Endodermal cell (in vitro differentiated cells): ENCODE data around the gene DCC. TPM values are rescaled to one million over a fixed set of nuclear protein-coding genes. Genes with fewer than 3 reads are reported as not detected.

ENCODE experiments used
- DNase-seq: peaks from one replicate; pipeline ENCODE4 v3.0.0-alpha.2; 2017
- H3K27ac ChIP-seq: 2 replicates; pipeline ENCODE4 v1.5.1; 2013; ENCODE audit warnings: mild to moderate bottlenecking, low read depth, low read length, moderate library complexity
- H3K27me3 ChIP-seq: 2 replicates; pipeline ENCODE4 v1.6.1; 2013; ENCODE audit warnings: mild to moderate bottlenecking, low read length, moderate library complexity; ENCODE audit not compliant: insufficient read depth, control insufficient read depth, poor library complexity, severe bottlenecking
- H3K36me3 ChIP-seq: 2 replicates; pipeline ENCODE4 v1.7.0; 2013; ENCODE audit warnings: mild to moderate bottlenecking, low read length, moderate library complexity; ENCODE audit not compliant: control insufficient read depth, insufficient read depth
- H3K4me1 ChIP-seq: one replicate; pipeline ENCODE4 v1.7.0; 2013; ENCODE audit warnings: low read length; ENCODE audit not compliant: control insufficient read depth, insufficient read depth
- H3K4me3 ChIP-seq: 2 replicates; pipeline ENCODE4 v1.5.1; 2013; ENCODE audit warnings: mild to moderate bottlenecking, low read length, moderate library complexity
- H3K9ac ChIP-seq: 2 replicates; pipeline ENCODE4 v1.6.1; 2013; ENCODE audit warnings: mild to moderate bottlenecking, low read length, moderate library complexity; ENCODE audit not compliant: poor library complexity, severe bottlenecking; ENCODE audit errors: extremely low read depth
- H3K9me3 ChIP-seq: 2 replicates; pipeline ENCODE4 v1.6.1; 2013; ENCODE audit warnings: mild to moderate bottlenecking, low read length, moderate library complexity; ENCODE audit not compliant: control insufficient read depth
- H3K27ac Mint-ChIP-seq: 2 replicates; pipeline ENCODE4 v1.8.0; 2020; ENCODE audit warnings: mixed read lengths
- H3K27me3 Mint-ChIP-seq: 2 replicates; pipeline ENCODE4 v1.8.0; 2021; ENCODE audit warnings: mild to moderate bottlenecking, mixed read lengths; ENCODE audit not compliant: insufficient read depth
- H3K36me3 Mint-ChIP-seq: 2 replicates; pipeline ENCODE4 v1.8.0; 2020; ENCODE audit warnings: low read depth, mixed read lengths
- H3K4me1 Mint-ChIP-seq: 2 replicates; pipeline ENCODE4 v1.8.0; 2020; ENCODE audit warnings: mixed read lengths
- H3K4me3 Mint-ChIP-seq: 2 replicates; pipeline ENCODE4 v1.8.0; 2020; ENCODE audit warnings: mild to moderate bottlenecking, moderate library complexity, mixed read lengths
- H3K9me3 Mint-ChIP-seq: 2 replicates; pipeline ENCODE4 v1.8.0; 2020; ENCODE audit warnings: mild to moderate bottlenecking, mixed read lengths
- WGBS, 2 experiments: methylation state at CpG; one replicate each; pipeline versions ENCODE4 v1.1.5 to v1.1.7; 2013; ENCODE audit warnings: missing lambda C conversion rate in 2 of 2, mixed read lengths in 1 of 2; ENCODE audit not compliant: insufficient coverage in 1 of 2, insufficient read length in 1 of 2; 5-methylcytosine and 5-hydroxymethylcytosine counted together
- total RNA-seq, 2 donors: library from RNA; stranded (reverse); fragmentation: NEBNext Ultra II Directional in 1 of 2; extraction: Animal tissue kit (Norgen Biotek cat#: 25700) in 1 of 2; gene quantifications; 2 replicates in 1 of 2; 3 replicates in 1 of 2; pipeline ENCODE4 v1.2.1, GENCODE V29; 2021
- TF ChIP-seq, protein P1 (sequence below): fragments of 200-600 bp; sonication (generic); conservative IDR thresholded peaks from 2 replicates; pipeline ENCODE4 v1.5.0; 2021; ENCODE audit warnings: antibody characterized with exemption, mild to moderate bottlenecking

DCC gene
- total RNA-seq, 2 donors from 2014 or later, result 0.77 to 0.97 TPM

DNA sequence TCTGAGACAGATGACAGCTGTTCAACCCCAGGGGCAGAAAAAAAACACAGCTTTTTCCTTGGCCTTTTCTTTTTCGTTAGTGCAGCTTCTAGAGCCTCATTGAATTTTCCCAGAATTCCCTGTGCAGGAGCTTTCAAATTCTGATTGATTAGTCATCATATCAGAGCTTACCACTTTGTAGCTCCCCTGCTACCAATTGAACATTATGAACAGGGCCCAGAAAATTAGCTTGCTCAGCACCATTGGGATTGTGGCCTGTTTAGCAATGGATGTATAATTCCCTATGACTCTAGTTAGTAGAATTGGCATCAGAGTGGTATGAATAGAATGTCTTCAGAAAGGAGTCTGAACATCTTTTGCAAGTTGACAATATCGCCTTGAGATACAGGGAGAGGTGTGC, 631.1 kb downstream of the DCC start:
- Histone ChIP-seq H3K9me3 (no peaks in the 10 kb centered on the region), H3K4me1 (no peaks in the 10 kb centered on the region), H3K27me3 (no peaks in the 10 kb centered on the region), H3K27ac (no peak overlapping the region), H3K9ac (no peak overlapping the region), H3K4me3 (no peak overlapping the region), H3K36me3 (no peaks in the 10 kb centered on the region)
- DNase-seq, result no peak
- H3K27ac Mint-ChIP-seq, result no peak overlapping the region
- H3K9me3 Mint-ChIP-seq, result no peaks in the 10 kb centered on the region
- no peak overlapping the region for H3K4me3 Mint-ChIP-seq
- WGBS, 2 experiments, result 85 to 94% methylated on average over 1 to 2 of the region's 2 CpGs
- TF ChIP-seq, protein P1, sequence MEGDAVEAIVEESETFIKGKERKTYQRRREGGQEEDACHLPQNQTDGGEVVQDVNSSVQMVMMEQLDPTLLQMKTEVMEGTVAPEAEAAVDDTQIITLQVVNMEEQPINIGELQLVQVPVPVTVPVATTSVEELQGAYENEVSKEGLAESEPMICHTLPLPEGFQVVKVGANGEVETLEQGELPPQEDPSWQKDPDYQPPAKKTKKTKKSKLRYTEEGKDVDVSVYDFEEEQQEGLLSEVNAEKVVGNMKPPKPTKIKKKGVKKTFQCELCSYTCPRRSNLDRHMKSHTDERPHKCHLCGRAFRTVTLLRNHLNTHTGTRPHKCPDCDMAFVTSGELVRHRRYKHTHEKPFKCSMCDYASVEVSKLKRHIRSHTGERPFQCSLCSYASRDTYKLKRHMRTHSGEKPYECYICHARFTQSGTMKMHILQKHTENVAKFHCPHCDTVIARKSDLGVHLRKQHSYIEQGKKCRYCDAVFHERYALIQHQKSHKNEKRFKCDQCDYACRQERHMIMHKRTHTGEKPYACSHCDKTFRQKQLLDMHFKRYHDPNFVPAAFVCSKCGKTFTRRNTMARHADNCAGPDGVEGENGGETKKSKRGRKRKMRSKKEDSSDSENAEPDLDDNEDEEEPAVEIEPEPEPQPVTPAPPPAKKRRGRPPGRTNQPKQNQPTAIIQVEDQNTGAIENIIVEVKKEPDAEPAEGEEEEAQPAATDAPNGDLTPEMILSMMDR, result no peak
- no peaks in the 10 kb centered on the region for H3K27me3 Mint-ChIP-seq
- peaks cover 17% of the 10 kb centered on the region for H3K4me1 Mint-ChIP-seq
- no peaks in the 10 kb centered on the region for H3K36me3 Mint-ChIP-seq

DNA sequence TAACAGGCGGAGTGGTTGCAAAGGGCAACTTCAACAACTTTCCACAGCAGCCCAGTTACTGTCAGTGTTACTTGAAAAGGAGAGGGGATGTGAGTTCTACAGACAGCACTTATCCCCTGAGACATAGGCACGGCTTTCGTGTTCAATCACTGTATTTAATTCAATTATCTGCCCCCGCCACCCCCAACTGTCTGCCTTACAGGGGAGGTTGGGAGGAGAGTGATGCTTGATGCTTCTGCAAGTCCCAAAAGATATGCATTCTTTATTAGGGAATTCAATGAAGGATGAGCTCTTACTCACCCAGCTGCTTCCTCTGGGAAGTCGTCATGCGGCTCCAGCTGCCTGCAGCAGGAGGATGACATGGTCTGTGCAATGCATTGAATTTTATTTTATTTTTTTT, 639.9 kb downstream of the DCC start:
- 83% methylated on average over 1 to 6 of the region's 6 CpGs for WGBS, 2 experiments
- H3K36me3 ChIP-seq, result no peaks in the 10 kb centered on the region

DNA sequence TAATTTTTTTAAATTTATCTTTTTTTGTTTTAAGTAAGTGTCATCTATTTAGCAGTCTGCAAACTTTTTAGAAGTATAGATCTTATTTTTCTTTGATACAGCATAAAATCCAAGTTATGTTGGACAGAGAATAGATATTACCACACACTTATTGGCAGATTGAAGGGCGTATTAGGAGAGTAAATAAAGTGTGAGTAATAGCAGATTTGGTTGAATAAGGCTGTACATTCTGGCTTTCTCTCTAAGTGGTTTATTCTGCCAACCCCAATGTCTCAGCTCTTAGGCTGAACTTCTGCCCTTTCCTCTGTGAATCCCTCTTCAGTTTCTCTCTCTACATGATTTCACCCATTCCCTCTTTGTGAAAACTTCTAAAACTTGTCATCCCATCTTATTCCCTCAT, 651.2 kb downstream of the DCC start:
- no peak overlapping the region for H3K9ac ChIP-seq
- no peaks in the 10 kb centered on the region for H3K4me1 ChIP-seq
- H3K9me3 Mint-ChIP-seq, result no peaks in the 10 kb centered on the region
- H3K4me1 Mint-ChIP-seq, result peaks cover 8% of the 10 kb centered on the region
- H3K27ac Mint-ChIP-seq, result no peak overlapping the region
- H3K27ac ChIP-seq, result no peak overlapping the region
- no peaks in the 10 kb centered on the region for H3K36me3 Mint-ChIP-seq
- no peak overlapping the region for H3K4me3 ChIP-seq
- no peak overlapping the region for H3K4me3 Mint-ChIP-seq
- DNase-seq, result no peak
- TF ChIP-seq, protein P1, result no peak
- no peaks in the 10 kb centered on the region for H3K9me3 ChIP-seq
- H3K27me3 Mint-ChIP-seq, result no peaks in the 10 kb centered on the region
- H3K27me3 ChIP-seq, result no peaks in the 10 kb centered on the region
- H3K36me3 ChIP-seq, result no peaks in the 10 kb centered on the region
- WGBS, 2 experiments, result 100% methylated on average over 1 of the region's 1 CpG; no CpG with 5 or more reads in 1 of the 2 experiments

More for the DNA sequence above, 639.9 kb downstream of the DCC start:
- TF ChIP-seq, protein P1, result no peak
- DNase-seq, result no peak
- no peaks in the 10 kb centered on the region for H3K4me1 ChIP-seq
- H3K9me3 Mint-ChIP-seq, result no peaks in the 10 kb centered on the region
- peaks cover 4% of the 10 kb centered on the region for H3K4me1 Mint-ChIP-seq
- H3K27me3 ChIP-seq, result no peaks in the 10 kb centered on the region
- H3K36me3 Mint-ChIP-seq, result no peaks in the 10 kb centered on the region
- no peaks in the 10 kb centered on the region for H3K27me3 Mint-ChIP-seq
- H3K9me3 ChIP-seq, result no peaks in the 10 kb centered on the region
- no peak overlapping the region for H3K27ac Mint-ChIP-seq
- no peak overlapping the region for H3K4me3 ChIP-seq
- H3K27ac ChIP-seq, result no peak overlapping the region
- no peak overlapping the region for H3K9ac ChIP-seq
- no peak overlapping the region for H3K4me3 Mint-ChIP-seq
